ENCODE data around the gene TEPSIN.

Gene TEPSIN

DNA sequence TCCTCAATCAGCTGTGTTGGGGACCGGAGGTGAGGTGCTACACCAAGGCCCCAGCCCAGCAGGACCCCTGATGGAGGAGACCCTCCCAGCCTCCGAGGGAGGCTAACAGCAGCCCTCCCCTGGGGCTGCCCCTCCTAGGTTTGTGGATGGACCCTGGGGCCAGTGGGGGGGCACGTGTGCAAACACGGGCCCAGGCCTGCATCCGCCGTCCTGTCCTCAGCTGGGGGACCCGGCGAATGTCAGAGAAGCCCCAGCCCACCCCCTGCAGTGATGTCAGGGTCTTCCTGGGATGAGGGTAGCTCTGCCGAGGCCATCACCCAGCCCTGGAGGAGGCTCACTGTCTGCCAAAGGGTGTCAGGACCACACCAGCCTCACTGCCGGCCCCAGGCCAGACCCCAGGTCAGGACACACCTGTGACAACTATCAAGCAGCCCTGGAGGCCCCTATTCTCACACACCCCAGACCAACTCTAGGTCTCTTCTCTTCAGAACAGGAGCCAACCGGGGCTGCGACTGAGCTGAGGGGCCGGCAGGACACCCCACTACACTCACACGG is 42.8 kb downstream of the TEPSIN start:
- FAIRE-seq, result no peak

DNA sequence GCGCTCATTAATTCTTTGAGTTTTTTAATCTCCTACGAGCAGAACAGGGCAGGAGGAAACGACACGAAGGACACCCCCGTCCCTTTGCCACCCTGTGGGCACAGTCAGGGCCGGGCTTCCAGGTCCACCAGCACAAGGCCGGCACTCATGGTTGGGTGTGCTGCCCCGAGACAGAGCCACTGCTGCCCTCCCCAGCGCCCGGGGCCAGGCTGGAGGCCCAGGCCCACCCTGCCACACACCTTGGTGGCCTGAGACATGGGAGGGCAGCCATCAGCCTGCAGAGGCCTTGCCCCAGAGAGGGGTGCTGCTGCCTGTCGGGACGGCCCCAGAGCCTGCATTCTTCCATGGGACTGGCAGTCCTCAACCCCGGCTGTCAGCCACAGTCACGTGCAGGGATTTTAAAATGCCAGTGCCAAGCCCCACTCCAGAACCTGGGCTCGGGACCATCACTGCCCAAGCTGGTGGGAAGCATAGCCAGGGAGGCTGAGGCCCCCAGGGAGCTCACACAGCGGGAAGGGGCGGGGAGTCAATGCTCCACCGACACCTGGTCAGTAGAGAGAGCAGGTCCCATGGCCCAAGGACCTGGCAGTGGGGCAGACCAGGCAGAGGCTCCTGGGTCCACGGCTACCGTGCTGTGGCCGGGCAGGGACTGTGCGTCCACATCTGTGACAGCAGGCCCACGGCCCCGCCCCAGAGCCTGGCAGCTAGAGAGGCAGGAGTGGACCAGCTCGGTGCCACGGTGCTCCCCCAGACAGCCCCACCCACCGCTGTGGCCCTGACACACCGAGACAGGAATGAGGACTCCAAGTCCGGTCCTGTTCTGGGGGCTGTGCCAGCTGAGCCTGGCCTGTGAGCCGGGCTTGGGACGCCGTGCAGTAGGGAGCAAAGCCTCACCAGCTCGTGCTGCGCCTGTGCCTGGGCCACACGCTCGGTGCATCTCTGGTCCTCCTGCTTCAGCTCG is 43.6 kb downstream of the TEPSIN start:
- no peak for FAIRE-seq

DNA sequence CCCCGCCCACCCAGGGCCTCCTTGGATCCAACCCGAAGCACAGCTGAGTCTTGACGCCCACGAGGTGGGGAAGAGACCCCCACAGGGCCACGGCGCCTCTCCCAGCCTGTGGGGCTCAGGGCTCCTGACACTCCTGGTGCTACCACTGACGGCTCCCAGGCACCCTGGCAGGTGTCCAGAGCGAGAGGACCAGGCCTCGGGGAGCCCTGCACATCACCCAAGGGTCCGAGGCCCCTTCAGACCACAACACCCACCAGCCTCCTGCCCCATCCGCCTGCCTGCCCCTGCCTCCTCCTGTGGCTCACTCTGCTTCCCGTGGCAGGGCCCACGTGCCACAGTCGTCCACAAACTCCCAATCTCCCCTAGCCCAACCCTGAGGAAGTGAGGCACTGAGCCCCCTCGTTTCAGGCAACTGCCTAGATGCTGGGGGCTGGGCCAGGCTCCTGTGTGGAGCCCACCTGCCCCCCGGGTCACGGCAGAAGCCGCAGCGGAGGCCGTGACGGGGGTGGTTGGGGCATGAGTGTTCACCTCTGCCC is 44.6 kb downstream of the TEPSIN start:
- FAIRE-seq, result no peak

DNA sequence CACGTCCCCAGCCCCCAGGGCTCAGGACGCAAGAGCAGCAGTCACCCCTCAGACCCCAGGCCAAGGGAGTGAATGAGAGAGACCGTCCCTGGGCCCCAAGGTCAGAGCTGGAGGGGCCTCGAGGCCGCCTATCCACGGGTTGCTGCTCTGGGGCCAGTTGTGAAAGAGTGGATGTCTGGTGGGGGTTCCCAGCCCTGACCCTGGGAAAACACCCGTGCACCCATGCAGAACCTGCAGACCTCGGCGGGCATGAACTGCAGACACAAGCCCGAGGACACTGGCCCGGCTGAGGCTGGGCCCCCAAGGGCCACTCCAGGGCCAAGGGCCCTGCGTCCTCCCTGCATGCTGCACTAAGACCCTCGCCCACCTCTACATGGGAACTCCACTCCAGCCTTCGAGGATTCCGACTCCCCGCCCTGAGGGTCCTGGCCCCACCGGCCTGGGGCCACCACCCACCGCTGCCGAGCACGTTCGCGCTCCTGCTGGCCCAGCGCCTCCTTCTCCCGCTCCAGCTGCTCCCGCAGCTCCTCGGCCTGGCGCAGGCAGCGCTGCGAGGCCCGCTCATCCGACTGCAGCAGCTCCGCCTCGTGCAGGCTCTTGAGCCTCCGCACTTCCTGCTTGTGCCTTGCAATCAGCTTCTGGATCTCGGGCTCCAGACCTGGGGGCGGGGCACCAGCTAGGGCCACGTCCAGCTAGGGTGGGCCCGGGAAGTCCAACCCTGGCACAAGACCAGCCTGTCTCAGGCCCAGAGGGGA is 45.2 kb downstream of the TEPSIN start:
- FAIRE-seq, result no peak

DNA sequence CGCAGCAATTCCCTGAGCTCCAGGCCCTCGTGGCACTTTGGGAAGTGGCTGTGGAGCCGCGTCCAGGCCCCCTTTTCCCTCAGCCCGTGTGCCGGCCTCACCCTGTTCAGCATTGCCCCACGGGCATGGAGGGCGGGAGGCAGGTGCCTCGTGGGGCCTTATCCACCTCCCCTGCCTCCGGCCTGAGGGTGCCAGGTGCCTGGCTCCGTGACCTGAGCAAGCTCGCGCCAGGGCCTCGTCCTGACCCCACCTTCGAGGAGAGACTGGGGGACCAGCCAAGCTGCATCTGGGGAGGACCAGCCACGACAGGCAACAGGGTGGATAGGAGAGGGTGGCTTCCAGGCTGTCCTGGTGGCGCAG is 45.8 kb downstream of the TEPSIN start:
- no peak for FAIRE-seq

DNA sequence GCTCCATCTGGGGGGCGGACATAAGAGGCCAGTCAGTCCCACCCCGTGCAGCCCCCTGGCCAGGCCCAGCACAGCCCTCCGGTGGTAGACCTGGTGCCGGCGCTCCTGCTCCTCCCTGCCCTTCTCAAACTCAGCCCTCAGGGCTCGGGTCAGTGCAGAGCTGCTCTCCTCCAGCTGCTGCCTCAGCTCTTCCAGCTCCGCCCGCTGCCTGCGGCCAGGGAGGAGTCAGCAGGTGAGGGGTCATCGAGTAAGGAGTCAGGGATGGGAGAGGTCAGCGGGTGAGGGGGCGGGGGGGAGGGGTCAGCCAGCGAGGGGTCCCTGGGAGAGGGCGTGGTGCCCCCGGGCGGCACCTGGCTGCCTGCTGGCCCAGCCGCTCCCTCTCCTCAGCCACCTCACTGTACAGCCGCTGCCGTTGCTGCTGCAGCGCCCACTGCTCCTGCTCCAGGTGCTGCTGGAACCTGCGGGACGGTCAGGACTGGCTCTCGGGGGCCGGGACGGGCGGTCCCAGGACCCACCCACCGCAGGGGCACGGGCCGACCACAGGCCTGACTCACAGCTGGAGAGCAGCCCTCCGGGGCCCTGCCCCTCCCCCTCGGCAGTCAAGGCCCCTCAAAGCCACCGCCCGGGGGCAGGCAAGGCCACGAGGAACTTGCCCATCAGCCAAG is 46.3 kb downstream of the TEPSIN start:
- no peak for FAIRE-seq

DNA sequence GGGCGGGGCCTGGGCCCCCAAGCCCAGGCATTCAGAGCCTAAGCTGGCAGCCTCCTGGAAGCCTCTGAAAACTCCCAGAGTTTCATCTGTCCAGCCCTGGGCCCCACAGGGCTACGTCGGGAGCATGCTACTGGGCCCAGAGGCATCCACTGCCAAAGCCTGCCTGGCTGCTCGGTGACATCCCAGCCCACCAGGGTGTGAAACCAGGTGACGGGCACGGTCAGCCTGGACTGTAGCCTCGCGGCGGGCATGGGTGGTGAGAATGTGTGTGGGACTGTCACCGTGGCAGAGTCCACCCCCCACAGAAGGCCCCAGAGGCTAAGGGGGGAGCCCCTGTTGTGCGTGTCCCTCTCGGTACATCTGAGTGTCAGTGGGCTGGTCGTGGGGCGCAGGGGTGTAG is 47.2 kb downstream of the TEPSIN start:
- no peak for FAIRE-seq

DNA sequence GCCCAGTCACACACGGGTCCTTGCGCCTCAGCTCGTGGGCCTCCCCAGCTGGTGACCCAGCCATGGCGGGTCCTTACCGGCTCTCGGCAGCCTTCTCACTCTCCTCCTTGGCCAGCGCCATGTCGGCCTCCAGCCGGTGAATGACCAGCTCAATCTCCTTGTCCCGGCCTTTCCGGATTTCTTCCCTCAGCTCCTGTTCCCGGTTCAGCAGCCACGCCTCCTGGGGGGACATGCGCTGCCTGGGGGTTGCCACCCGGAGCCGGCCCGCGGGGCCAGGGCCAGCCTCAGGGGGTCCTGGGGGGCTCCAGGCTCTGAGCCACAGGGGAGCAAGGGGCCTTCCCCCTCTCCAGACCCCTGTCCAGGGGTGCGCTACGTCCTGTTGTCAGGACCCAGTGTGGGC is 47.7 kb downstream of the TEPSIN start:
- FAIRE-seq, result no peak

DNA sequence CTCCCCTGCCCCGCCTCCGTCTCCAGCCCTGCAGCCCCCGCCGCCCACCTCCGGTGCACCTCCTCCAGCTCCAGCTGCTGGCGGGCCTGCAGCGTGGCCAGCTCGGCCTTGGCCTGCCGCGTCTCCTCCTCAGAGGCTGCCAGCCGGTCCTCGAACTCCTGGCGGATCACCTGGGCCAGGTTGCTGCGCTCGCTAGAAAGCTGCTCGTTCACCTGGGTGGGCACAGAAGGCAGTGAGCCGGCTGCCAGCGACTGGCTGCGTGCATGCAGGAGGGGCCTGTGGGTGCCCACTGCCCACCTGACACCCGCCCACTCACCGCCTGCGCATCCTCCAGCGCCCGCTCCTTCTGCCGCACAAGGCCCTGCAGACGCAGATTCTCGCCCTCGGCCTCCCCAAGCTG is 48.3 kb downstream of the TEPSIN start:
- no peak for FAIRE-seq

DNA sequence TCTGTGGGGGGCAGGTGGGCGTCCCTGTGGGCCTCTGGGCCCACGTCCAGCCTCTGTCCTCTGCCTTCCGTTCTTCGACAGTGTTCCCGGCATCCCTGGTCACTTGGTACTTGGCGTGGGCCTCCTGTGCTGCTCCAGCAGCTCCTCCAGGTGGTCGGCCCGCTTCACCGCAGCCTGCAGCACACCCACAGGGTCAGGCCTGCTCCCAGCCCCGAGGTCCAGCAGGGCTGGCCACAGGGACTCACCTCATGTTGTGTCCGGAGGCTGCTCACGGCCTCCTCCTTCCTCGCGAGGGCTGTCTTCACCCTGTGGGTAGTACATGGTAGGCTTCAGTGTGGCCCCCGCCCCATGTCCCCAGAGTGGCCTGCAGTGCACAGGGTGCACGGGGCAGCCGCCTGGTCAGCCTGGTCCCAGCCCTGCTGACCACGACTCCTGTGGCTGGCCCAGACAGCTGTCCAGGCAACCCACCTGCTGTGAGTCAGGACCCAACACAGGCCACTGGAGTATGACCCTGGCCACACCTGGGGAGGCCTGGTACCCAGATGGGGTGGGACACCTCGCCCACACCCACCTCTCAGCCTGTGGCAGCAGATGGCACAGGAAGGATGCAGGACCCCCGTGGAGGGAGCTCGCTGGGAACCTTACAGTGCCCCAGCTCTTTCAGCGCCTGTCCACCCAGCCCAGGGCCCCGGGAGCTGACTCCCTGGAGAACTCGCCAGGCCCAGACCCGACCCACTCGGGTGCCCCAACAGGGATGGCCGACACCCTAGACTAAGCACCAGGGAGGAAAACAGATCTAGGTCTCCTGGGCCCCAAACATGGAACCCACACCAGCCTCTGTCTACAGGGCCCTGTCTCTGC is 49.0 kb downstream of the TEPSIN start:
- FAIRE-seq, result no peak

DNA sequence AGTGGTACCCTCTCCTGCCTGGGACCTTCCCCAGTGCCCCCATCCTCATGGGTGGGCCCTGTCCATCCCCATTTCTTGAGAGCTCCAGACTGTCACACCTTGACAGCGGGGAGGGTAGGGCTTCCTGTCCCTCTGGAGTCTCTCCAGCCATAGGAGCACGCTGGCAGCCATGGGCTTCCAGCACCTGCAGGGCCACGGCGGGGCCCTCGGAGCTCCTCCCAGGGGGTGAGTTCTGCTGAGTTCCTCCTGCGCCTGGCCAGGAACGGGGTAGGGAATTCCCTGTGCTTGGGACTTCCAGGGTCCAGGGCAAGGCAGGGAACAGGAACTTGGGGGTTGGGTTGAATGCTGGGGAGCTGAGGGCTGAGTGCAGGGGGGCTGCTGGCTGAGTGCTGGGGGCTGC is 49.8 kb downstream of the TEPSIN start:
- FAIRE-seq, result no peak

DNA sequence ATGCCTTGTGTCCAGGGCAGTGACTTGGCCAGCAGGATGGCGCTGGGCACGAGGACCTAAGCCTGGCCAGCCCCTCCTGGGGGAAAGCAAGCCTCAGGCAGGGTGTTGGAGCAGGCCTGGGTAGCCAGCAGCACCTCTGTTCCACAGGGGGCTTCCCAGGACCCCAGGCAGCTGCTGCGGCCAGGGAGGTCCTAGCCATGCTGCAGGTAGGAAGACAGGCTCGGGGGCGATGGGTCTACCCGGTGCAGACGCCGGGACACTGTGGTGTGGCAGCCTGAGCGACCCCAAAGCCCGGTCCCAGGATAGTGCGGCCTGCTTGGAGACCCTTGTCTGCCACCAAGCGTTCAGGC is 50.4 kb downstream of the TEPSIN start:
- FAIRE-seq, result no peak

DNA sequence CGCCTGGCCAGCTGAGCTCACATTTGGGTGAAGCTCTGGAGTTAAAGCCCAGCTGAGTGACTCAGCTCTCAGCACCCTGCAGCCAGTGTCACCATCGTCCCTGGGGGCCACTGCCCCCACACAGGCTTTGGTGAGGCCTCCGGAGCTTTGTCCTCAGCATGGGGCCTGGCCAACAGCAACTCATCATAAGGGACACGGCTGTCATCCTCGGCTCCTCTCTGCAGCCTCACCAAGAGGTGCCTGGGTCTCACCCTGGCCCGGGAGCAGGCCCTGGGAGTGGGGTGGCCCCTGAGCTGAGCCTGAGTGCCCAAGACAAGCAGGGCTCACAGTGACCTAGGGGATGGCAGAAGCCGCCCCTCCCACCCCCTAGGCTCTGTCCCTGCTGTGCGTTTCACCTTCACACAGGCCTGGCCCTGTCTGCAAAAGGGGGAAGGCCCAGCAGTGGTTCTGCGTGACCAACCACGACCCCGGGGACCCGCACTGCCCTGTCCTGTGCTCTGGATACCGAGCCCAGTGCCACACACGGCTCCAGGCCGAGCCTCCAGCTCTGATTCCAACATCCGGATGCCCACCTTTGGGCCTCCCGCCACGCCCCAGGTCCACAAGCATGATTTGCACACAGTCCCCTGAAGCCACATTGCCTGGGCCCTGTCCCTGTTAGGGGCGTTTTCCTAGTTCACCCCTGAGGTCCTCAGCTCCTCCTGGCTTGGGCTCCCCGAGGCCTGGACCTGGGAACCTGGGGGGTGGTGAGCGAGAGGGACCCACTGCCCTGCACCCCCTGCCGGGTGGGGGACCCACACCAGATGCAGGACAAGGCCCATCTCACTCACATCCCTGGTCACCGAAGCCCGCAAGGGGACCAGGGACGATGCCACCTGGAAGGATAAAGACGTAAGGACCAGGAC is 51.0 kb downstream of the TEPSIN start:
- no peak for FAIRE-seq

DNA sequence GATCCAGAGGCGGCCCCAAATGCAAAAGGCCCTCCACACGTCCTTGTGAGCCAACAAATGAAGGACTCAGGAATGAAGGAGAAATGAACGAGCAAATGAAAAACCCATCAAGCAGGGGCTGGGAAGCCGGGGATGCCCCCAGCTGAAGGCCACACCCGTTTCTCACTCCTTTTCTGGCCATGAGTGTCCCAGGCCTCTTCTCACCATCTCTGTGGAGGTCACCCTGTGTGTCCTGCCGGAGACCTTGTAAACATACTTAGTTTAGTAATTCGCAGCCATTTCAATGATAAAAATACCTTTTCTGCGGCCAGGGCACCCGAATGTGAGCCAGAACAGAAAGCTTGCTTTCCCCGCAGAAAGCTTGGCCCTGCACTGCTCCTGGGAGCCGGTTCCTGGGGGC is 51.7 kb downstream of the TEPSIN start:
- FAIRE-seq, result no peak

DNA sequence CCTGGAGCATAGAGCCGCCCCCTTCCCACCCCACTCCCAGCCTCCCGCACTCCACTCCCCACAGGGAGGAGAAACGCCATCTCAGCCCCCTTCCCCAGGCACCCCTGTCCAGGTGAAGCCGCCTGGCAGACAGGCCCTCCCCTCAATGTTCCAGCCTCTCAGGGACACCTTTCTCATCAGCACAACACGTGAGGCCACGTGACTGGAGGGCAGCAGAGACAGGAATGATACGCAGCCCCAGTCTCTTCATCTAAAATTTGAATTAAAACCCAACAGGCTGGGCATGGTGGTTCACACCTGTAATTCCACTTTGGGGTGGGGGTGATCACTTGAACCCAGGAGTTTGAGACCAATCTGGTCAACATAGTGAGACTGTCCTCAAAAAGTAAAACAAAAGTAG is 52.7 kb downstream of the TEPSIN start:
- no peak for FAIRE-seq

DNA sequence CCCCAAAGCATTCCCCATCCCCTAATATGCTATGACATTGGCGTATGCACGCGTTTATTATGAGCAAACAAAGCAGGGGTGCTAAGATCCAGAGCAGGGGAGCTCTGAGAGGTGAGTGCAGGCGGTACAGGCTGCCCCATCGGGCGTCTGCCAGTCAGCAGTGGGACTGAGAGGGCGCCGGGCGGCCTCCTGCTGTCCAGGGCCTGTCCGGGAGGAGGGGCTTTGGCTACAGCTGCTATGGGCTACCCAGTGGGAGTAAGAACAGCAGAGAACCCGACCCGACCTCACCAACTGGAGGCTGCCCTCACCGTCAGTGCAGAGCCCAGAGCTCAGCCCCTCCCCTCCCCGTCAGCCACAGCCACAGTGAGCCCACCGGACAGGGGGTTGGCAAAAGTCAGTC is 54.3 kb downstream of the TEPSIN start:
- no peak for FAIRE-seq

DNA sequence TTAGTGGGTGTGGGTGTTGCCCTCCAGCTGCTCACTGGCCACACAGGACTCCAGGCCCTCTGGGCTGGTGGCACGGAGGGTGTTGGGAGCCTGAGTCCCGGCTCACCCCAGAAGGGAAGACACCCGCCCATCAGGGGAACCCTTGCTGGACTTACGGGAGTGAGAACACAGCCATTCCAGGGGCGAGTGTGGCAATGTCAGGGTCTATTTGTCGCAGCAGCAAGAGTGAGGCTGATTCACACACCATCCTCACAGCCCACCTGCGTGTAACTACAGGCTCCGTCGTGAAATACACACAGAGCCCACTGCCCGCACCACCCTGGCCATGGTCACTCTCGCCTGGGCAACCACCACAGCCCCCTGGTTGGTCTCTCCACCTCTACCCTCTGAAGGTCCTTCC is 55.0 kb downstream of the TEPSIN start:
- no peak for FAIRE-seq

DNA sequence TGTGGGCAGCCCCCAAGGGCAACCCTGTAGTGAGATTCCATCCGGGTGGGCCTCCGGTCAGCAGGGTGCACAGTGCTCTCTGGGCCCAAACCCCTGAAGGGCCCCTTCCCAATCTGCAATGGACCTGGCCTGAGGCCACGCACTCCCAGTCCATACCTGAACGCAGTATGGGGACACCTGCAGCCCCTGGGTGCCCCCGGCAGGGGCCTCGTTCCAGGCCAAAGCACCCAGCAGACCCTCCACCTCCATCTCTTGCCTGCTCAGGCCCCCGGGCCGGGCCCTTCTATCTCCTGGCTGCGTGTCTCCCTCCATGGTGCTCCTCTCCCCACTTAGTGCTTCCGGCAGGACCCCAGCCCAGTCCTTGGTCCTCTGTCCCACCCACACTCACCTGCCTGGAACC is 55.5 kb downstream of the TEPSIN start:
- FAIRE-seq, result no peak

DNA sequence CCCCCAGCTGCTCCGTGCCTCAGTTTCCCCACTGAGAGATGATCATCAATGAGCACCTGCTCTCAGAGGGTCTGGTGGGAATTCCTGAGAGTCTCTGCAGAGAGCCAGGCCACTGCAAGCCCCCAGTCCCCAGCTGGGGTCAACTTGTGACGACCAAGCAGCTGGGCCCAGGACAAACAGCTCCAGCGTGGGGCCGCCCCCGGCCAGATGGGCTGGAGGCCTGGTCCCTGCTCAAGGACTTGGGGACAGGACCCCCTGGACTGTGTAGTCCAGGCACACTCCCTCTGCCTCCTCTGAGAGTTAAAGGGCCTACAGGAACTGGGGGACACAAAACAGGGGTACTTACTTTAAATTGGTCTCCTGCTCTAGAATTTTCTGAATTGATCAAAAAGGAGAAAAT is 56.3 kb downstream of the TEPSIN start:
- no peak for FAIRE-seq

DNA sequence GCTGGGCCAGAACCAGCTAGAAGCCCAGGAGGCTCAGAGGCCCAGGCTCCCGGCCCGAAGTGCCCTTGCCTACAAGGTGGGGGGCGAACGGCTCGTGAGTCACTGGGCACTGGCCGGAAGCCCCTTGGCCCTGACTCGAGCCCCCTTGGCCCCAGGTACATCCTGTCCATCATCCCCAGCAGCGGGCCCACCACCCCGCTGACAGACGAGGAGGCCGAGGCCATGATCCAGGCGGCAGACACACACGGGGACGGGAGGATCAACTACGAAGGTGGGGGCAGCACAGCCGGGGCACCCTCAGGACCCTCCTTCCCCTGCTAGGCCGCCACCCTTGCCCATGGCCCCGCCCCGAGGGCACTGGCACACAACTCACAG is 57.1 kb downstream of the TEPSIN start:
- no peak for FAIRE-seq
